ENCODE results near the gene RNU6-8.

RNU6-8 gene

DNA sequence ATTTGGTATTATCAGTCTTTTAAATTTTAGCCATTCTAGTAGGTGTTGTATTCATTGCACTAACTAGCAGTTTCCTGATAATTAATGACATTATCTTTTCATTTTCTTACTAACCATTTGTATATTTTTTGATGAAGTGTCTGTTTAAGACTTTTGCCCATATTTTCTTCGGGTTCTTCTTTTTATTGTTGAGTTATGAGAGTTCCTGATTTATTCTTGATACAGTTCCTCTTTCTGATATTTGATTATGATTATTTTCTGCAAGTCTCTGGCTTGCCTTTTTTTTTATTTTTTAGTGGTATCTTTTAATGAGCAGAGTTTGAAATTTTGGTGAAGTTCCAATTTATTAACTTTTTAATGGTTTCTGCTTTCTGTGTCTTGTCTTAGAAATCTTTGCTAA lies 7.4 kb downstream of the RNU6-8 start:
- Histone ChIP-seq H3K27ac (ENCODE audit: low read depth, low read length) (no peak overlapping the region), H3K4me3 (ENCODE audit: low read depth, low read length) (no peak overlapping the region), H3K9ac (ENCODE audit: low read length) (no peak overlapping the region), H3K23ac (ENCODE audit: low read length) (no peak overlapping the region), H2AK5ac (ENCODE audit: low read length) (no peak overlapping the region), H2BK120ac (ENCODE audit: insufficient read depth, low read length, poor library complexity) (no peak overlapping the region), H2BK12ac (ENCODE audit: low read length) (no peak overlapping the region), H3K79me2 (ENCODE audit: control insufficient read depth, insufficient read depth, low read length, poor library complexity) (no peaks in the 10 kb centered on the region), H3K4ac (ENCODE audit: low read depth, low read length) (no peak overlapping the region), H4K8ac (ENCODE audit: low read depth, low read length) (no peak overlapping the region), H3K18ac (ENCODE audit: low read length) (no peak overlapping the region), H4K91ac (ENCODE audit: low read depth, low read length) (no peak overlapping the region), H3K36me3 (ENCODE audit: control insufficient read depth in 1 of 2, insufficient read depth in 2 of 2, low read length in 2 of 2) (no peaks in the 10 kb centered on the region), H4K12ac (ENCODE audit: low read depth, low read length) (no peak overlapping the region), H3K9me3 (ENCODE audit: insufficient read depth, low read depth, low read length) (no peaks in the 10 kb centered on the region), H2BK5ac (ENCODE audit: low read depth, low read length, poor library complexity) (no peak overlapping the region), H3K14ac (ENCODE audit: low read length) (no peak overlapping the region), H3K4me1 (ENCODE audit: control insufficient read depth in 1 of 2, insufficient read depth in 2 of 2, low read length in 2 of 2) (no peaks in the 10 kb centered on the region), H3K79me1 (ENCODE audit: low read length) (no peaks in the 10 kb centered on the region), H3K27me3 (ENCODE audit: insufficient read depth, low read length) (no peaks in the 10 kb centered on the region), H3K4me2 (ENCODE audit: low read length) (no peak overlapping the region), H2AFZ (ENCODE audit: insufficient read depth, low read length, poor library complexity) (no peak overlapping the region)
- DNase-seq = no peak
- no CpG with 5 or more reads among the region's 1 CpG for WGBS (ENCODE audit: extremely low coverage, insufficient coverage, insufficient read length)

DNA sequence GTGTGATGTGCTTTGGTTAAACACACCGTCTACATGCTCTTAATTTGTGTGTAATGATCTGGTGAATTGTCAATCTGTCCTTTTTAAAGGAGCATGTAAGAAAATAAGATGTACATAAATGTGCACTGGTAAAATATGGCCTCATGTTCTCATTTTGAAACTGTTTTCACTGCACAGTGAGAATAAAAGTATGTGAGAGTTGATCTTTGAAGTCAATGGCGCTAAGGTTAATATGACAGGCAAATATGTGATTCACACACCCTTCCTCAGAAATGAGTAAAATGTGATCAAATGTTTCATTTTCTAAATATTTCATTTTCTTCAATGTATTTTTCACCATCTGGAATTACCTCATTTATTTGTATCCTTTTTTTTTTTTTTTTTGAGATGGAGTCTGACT lies 9.5 kb downstream of the RNU6-8 start:
- H3K4ac ChIP-seq (ENCODE audit: low read depth, low read length) = no peak overlapping the region

DNA sequence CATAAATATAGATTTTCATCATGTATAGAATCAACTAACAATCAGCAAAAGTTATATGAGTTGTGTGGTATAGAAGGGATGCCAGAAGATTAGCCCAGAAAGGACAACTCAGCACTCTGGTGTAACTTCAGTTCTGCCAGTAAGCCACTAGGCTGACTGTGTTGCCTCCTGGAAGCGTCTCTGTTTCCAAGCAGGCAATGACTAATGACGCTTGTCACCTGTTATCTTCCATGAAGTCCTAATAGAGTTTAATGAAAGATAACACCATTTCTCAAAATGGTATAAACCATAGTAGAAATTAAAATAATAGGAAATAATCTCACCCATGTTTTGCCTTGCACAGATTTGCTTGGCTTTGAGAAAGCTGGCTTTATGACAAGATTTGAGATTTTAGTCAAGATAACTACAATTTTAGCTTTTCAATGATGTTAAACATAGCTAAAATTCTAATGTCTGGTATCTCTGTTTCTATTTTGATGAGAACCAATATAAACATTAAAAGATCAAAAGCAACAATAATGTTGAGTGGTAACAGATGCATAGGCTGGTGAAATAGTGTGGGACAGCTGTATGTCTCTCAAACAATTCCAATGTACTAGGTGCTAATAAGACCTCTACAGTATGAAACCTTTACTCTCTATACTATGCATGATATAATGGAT lies 10.2 kb downstream of the RNU6-8 start:
- H3K4me3 ChIP-seq (ENCODE audit: low read depth, low read length) = no peak overlapping the region
- H3K4ac ChIP-seq (ENCODE audit: low read depth, low read length) = no peak overlapping the region
- no peaks in the 10 kb centered on the region for H3K27me3 ChIP-seq (ENCODE audit: insufficient read depth, low read length)
- H2BK5ac ChIP-seq (ENCODE audit: low read depth, low read length, poor library complexity) = no peak overlapping the region
- no peak overlapping the region for H3K4me2 ChIP-seq (ENCODE audit: low read length)
- no peaks in the 10 kb centered on the region for H3K79me1 ChIP-seq (ENCODE audit: low read length)
- no peak overlapping the region for H3K18ac ChIP-seq (ENCODE audit: low read length)
- no peak overlapping the region for H2BK120ac ChIP-seq (ENCODE audit: insufficient read depth, low read length, poor library complexity)
- DNase-seq = peak in 1 of 2 donors; percentile 17
- H3K4me1 ChIP-seq (ENCODE audit: control insufficient read depth in 1 of 2, insufficient read depth in 2 of 2, low read length in 2 of 2) = no peaks in the 10 kb centered on the region
- no peak overlapping the region for H3K27ac ChIP-seq (ENCODE audit: low read depth, low read length)
- WGBS (ENCODE audit: extremely low coverage, insufficient coverage, insufficient read length) = no CpG with 5 or more reads among the region's 2 CpGs
- H3K9ac ChIP-seq (ENCODE audit: low read length) = no peak overlapping the region
- no peak overlapping the region for H4K12ac ChIP-seq (ENCODE audit: low read depth, low read length)
- peaks cover 2% of the 10 kb centered on the region for H3K9me3 ChIP-seq (ENCODE audit: insufficient read depth, low read depth, low read length)
- no peak overlapping the region for H2AFZ ChIP-seq (ENCODE audit: insufficient read depth, low read length, poor library complexity)
- no peaks in the 10 kb centered on the region for H3K79me2 ChIP-seq (ENCODE audit: control insufficient read depth, insufficient read depth, low read length, poor library complexity)
- no peaks in the 10 kb centered on the region for H3K36me3 ChIP-seq (ENCODE audit: control insufficient read depth in 1 of 2, insufficient read depth in 2 of 2, low read length in 2 of 2)
- no peak overlapping the region for H4K8ac ChIP-seq (ENCODE audit: low read depth, low read length)
- H2AK5ac ChIP-seq (ENCODE audit: low read length) = no peak overlapping the region
- H2BK12ac ChIP-seq (ENCODE audit: low read length) = no peak overlapping the region
- H4K91ac ChIP-seq (ENCODE audit: low read depth, low read length) = no peak overlapping the region
- H3K23ac ChIP-seq (ENCODE audit: low read length) = no peak overlapping the region
- H3K14ac ChIP-seq (ENCODE audit: low read length) = no peak overlapping the region

More for the DNA sequence above, 9.5 kb downstream of the RNU6-8 start:
- no peaks in the 10 kb centered on the region for H3K79me2 ChIP-seq (ENCODE audit: control insufficient read depth, insufficient read depth, low read length, poor library complexity)
- no peak overlapping the region for H3K4me2 ChIP-seq (ENCODE audit: low read length)
- H3K18ac ChIP-seq (ENCODE audit: low read length) = no peak overlapping the region
- DNase-seq = no peak
- H3K4me3 ChIP-seq (ENCODE audit: low read depth, low read length) = no peak overlapping the region
- no peak overlapping the region for H2BK5ac ChIP-seq (ENCODE audit: low read depth, low read length, poor library complexity)
- H4K12ac ChIP-seq (ENCODE audit: low read depth, low read length) = no peak overlapping the region
- no peak overlapping the region for H3K14ac ChIP-seq (ENCODE audit: low read length)
- no peak overlapping the region for H4K91ac ChIP-seq (ENCODE audit: low read depth, low read length)
- no peaks in the 10 kb centered on the region for H3K4me1 ChIP-seq (ENCODE audit: control insufficient read depth in 1 of 2, insufficient read depth in 2 of 2, low read length in 2 of 2)
- H2BK120ac ChIP-seq (ENCODE audit: insufficient read depth, low read length, poor library complexity) = no peak overlapping the region
- H3K23ac ChIP-seq (ENCODE audit: low read length) = no peak overlapping the region
- no peak overlapping the region for H2AK5ac ChIP-seq (ENCODE audit: low read length)
- no peaks in the 10 kb centered on the region for H3K9me3 ChIP-seq (ENCODE audit: insufficient read depth, low read depth, low read length)
- H3K36me3 ChIP-seq (ENCODE audit: control insufficient read depth in 1 of 2, insufficient read depth in 2 of 2, low read length in 2 of 2) = no peaks in the 10 kb centered on the region
- H3K9ac ChIP-seq (ENCODE audit: low read length) = no peak overlapping the region
- H3K27me3 ChIP-seq (ENCODE audit: insufficient read depth, low read length) = no peaks in the 10 kb centered on the region
- H3K79me1 ChIP-seq (ENCODE audit: low read length) = no peaks in the 10 kb centered on the region
- no peak overlapping the region for H3K27ac ChIP-seq (ENCODE audit: low read depth, low read length)
- H2AFZ ChIP-seq (ENCODE audit: insufficient read depth, low read length, poor library complexity) = no peak overlapping the region
- H4K8ac ChIP-seq (ENCODE audit: low read depth, low read length) = no peak overlapping the region
- H2BK12ac ChIP-seq (ENCODE audit: low read length) = no peak overlapping the region
- no CpG with 5 or more reads among the region's 2 CpGs for WGBS (ENCODE audit: extremely low coverage, insufficient coverage, insufficient read length)

DNA sequence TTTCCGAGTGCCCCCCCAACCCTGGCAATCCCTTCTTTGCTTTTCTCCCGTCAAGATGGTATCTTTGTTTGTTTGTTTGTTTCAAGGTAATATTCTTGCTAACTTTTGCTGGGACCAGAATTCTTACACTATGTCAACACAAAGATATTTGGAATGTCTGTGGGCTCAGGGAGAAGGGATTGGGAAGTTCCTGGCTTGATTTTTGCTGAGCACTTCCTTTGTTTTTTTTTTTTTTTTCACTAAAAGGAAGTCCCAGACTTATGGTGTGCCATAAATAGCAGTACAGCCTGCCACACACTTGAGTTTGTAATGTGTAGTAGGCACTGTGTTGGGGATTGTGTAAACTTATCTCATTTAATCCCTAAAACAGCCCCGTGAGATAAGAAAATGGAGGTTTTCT lies 12.4 kb downstream of the RNU6-8 start:
- no peak overlapping the region for H3K4me3 ChIP-seq (ENCODE audit: low read depth, low read length)
- no CpG with 5 or more reads among the region's 3 CpGs for WGBS (ENCODE audit: extremely low coverage, insufficient coverage, insufficient read length)

More for the DNA sequence above, 12.4 kb downstream of the RNU6-8 start:
- H3K23ac ChIP-seq (ENCODE audit: low read length) = no peak overlapping the region
- H2BK12ac ChIP-seq (ENCODE audit: low read length) = no peak overlapping the region
- H3K4me2 ChIP-seq (ENCODE audit: low read length) = no peak overlapping the region
- H3K79me1 ChIP-seq (ENCODE audit: low read length) = no peaks in the 10 kb centered on the region
- peaks cover 2% of the 10 kb centered on the region for H3K9me3 ChIP-seq (ENCODE audit: insufficient read depth, low read depth, low read length)
- H2BK5ac ChIP-seq (ENCODE audit: low read depth, low read length, poor library complexity) = no peak overlapping the region
- no peak overlapping the region for H3K4ac ChIP-seq (ENCODE audit: low read depth, low read length)
- H4K8ac ChIP-seq (ENCODE audit: low read depth, low read length) = peak overlapping the region; percentile 43
- H3K9ac ChIP-seq (ENCODE audit: low read length) = no peak overlapping the region
- no peak overlapping the region for H2AK5ac ChIP-seq (ENCODE audit: low read length)
- H3K27me3 ChIP-seq (ENCODE audit: insufficient read depth, low read length) = no peaks in the 10 kb centered on the region
- no peaks in the 10 kb centered on the region for H3K36me3 ChIP-seq (ENCODE audit: control insufficient read depth in 1 of 2, insufficient read depth in 2 of 2, low read length in 2 of 2)
- no peak overlapping the region for H2AFZ ChIP-seq (ENCODE audit: insufficient read depth, low read length, poor library complexity)
- H2BK120ac ChIP-seq (ENCODE audit: insufficient read depth, low read length, poor library complexity) = no peak overlapping the region
- H3K79me2 ChIP-seq (ENCODE audit: control insufficient read depth, insufficient read depth, low read length, poor library complexity) = no peaks in the 10 kb centered on the region
- no peak overlapping the region for H3K18ac ChIP-seq (ENCODE audit: low read length)
- H4K12ac ChIP-seq (ENCODE audit: low read depth, low read length) = no peak overlapping the region
- DNase-seq = peak in 1 of 2 donors; percentile 35
- no peak overlapping the region for H4K91ac ChIP-seq (ENCODE audit: low read depth, low read length)
- H3K14ac ChIP-seq (ENCODE audit: low read length) = no peak overlapping the region
- H3K4me1 ChIP-seq (ENCODE audit: control insufficient read depth in 1 of 2, insufficient read depth in 2 of 2, low read length in 2 of 2) = no peaks in the 10 kb centered on the region
- no peak overlapping the region for H3K27ac ChIP-seq (ENCODE audit: low read depth, low read length)

Data from trophoblast cell (in vitro differentiated cells and primary cell).